ENCODE data around the gene LRRN4CL.

DNA sequence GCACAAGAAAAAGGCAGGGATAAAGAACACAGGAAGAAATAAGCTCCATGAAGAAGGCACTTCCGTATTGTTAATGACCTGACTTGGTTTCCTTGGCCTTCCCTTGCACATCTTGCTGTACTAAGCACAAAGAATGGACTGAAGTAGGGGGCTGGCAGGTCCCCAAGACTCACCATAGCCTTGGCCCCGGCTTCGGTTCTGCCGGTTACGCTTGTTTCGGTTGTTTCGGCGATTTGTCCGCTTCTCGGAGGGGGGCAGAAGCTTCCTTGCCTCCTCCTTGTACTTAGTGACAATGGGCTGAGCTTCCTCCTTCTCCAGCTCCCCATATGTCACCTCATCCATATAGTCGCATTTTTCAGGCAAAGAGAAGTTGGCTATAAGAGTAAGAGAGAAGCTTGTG is 27.5 kb upstream of the LRRN4CL start:
- TF ChIP-seq POLR2A (IDR thresholded peaks at IDR 0.05) (no peak), POLR2AphosphoS5 (IDR thresholded peaks at IDR 0.05) (no peak)
- TF ChIP-seq, protein P1, sequence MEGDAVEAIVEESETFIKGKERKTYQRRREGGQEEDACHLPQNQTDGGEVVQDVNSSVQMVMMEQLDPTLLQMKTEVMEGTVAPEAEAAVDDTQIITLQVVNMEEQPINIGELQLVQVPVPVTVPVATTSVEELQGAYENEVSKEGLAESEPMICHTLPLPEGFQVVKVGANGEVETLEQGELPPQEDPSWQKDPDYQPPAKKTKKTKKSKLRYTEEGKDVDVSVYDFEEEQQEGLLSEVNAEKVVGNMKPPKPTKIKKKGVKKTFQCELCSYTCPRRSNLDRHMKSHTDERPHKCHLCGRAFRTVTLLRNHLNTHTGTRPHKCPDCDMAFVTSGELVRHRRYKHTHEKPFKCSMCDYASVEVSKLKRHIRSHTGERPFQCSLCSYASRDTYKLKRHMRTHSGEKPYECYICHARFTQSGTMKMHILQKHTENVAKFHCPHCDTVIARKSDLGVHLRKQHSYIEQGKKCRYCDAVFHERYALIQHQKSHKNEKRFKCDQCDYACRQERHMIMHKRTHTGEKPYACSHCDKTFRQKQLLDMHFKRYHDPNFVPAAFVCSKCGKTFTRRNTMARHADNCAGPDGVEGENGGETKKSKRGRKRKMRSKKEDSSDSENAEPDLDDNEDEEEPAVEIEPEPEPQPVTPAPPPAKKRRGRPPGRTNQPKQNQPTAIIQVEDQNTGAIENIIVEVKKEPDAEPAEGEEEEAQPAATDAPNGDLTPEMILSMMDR (IDR thresholded peaks at IDR 0.05), result no peak

Measured in breast epithelium (tissue), 3 donors.